ENCODE results near the gene KCNAB1. TPM values are rescaled to one million over a fixed set of nuclear protein-coding genes. Genes with fewer than 3 reads are reported as not detected.

KCNAB1 gene
- total RNA-seq, 4 donors from 2014 or later: 0.38 to 1.5 (median 0.49) TPM

DNA sequence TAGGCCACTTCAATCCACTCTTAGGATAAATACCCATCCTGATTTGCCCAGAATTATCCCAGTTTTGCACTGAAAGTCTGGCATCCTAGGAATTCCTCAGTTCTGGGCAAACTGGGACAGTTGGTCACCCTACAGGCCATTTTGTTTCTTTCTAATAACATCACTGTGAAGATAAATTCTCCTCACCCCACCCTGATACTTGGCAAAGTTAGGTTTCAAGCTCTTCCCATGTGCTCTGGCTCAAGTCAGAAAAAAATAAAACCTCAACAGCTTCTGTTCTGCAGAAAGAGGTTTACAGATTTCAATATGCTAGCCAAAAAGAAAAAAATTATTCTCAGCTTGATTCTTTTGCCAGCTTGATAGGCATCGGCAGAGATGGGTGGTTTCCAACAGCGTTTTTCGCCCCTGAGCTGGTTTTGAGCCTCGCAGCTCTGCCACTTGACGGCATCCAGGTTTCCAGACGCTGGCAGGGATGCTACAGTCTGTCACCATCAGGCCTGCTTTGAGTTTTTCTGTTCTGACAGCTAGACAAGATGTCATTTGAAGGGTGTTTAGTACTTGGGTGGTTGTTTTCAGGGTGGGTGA lies 263.2 kb downstream of the KCNAB1 start:
- TF ChIP-seq EP300 (IDR thresholded peaks at IDR 0.05) (no peak), POLR2AphosphoS5 (IDR thresholded peaks at IDR 0.05) (no peak), POLR2A (IDR thresholded peaks at IDR 0.05) (no peak)
- TF ChIP-seq, protein P1, sequence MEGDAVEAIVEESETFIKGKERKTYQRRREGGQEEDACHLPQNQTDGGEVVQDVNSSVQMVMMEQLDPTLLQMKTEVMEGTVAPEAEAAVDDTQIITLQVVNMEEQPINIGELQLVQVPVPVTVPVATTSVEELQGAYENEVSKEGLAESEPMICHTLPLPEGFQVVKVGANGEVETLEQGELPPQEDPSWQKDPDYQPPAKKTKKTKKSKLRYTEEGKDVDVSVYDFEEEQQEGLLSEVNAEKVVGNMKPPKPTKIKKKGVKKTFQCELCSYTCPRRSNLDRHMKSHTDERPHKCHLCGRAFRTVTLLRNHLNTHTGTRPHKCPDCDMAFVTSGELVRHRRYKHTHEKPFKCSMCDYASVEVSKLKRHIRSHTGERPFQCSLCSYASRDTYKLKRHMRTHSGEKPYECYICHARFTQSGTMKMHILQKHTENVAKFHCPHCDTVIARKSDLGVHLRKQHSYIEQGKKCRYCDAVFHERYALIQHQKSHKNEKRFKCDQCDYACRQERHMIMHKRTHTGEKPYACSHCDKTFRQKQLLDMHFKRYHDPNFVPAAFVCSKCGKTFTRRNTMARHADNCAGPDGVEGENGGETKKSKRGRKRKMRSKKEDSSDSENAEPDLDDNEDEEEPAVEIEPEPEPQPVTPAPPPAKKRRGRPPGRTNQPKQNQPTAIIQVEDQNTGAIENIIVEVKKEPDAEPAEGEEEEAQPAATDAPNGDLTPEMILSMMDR (IDR thresholded peaks at IDR 0.05): no peak
- Histone ChIP-seq H3K9me3 (no peaks in the 10 kb centered on the region), H3K27ac (no peak overlapping the region), H3K4me3 (no peak overlapping the region), H3K27me3 (no peaks in the 10 kb centered on the region), H3K4me1 (peaks cover 4% of the 10 kb centered on the region), H3K36me3 (no peaks in the 10 kb centered on the region)
- WGBS: 68% methylated on average over 6 of the region's 6 CpGs
- DNase-seq (ENCODE audit: low spot score in 2 of 2): no peak

DNA sequence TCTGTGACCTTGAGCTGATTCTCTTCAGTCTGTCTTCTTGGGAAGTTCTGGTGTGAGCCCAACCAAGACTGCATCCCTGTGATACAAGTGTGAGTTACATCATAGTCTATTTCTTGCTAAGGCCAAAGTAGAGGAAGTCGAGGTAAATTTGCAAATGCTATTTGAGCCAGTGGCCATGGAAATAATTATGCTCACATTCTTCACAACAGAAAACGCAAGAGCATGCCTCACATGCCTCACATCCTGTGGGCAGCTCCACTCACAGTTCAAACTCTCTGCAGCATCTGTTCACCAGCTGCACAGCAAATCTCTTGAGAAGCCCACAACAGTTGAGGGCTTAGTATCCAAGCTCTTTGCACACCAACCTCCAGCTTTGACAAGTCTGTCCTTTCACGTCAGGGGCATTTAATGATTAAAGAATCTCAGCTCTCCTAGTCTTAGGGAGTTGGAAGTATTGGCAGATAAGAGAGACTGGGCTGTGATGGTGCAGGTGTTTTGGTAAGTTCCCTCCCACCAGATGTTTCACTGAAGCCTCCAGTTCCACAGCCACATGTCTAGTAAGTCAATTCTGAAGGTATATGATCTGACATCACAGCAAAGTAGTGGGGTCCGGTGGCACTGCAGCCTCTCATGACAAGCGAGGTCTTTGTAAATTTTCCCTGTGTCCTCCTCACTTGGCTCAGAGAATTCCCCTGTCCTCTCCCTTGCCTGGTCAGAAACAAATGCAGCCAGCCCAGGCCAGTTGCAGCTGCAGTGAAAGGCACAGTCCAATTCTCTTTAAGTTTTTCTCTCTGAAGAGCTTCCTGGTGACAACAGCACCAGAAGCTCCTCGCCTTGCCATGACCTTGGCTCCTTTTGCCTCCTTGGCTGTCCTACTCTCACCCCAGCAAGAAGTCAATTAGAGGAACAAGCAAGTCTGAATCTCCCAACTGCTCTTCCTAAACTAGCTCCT lies 268.4 kb downstream of the KCNAB1 start:
- no peaks in the 10 kb centered on the region for H3K9me3 ChIP-seq
- no peak overlapping the region for H3K27ac ChIP-seq
- no peaks in the 10 kb centered on the region for H3K27me3 ChIP-seq
- WGBS: 65% methylated on average over 6 of the region's 6 CpGs
- H3K4me3 ChIP-seq: no peak overlapping the region
- H3K4me1 ChIP-seq: peaks cover 11% of the 10 kb centered on the region
- no peak for DNase-seq (ENCODE audit: low spot score in 2 of 2)
- TF ChIP-seq POLR2A (IDR thresholded peaks at IDR 0.05) (no peak), POLR2AphosphoS5 (IDR thresholded peaks at IDR 0.05) (no peak), EP300 (IDR thresholded peaks at IDR 0.05) (no peak)
- TF ChIP-seq, protein P1 (IDR thresholded peaks at IDR 0.05): no peak
- H3K36me3 ChIP-seq: no peaks in the 10 kb centered on the region

DNA sequence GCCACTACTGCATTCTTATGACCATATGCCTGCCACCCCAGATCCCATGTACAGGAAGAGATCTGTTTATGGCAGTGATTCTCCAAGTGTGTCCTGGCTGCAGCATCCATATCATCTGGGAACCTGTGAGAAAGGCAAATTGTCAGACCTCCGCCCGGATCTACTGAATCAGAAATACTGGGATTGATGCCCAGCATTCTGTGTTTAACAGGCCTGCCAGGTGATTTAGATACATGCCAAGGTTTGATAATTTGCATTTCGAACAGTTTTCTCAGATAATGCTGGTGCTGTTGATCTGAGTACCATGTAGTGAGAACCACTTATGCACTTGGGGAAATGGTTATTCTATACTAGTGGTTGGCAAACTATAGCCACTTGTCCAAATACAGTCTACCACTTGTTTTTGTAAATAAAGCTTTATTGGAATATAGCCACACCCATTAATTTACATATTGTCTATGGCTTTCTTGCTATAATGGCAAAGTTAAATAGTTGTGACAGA lies 269.1 kb downstream of the KCNAB1 start:
- no peak for DNase-seq (ENCODE audit: low spot score in 2 of 2)
- H3K27ac ChIP-seq: no peak overlapping the region
- TF ChIP-seq POLR2A (IDR thresholded peaks at IDR 0.05): no peak
- TF ChIP-seq, protein P1 (IDR thresholded peaks at IDR 0.05): no peak
- TF ChIP-seq EP300 (IDR thresholded peaks at IDR 0.05): no peak
- TF ChIP-seq POLR2AphosphoS5 (IDR thresholded peaks at IDR 0.05): no peak
- no peaks in the 10 kb centered on the region for H3K27me3 ChIP-seq
- no peaks in the 10 kb centered on the region for H3K9me3 ChIP-seq
- no peak overlapping the region for H3K4me3 ChIP-seq
- WGBS: 48% methylated on average over 3 of the region's 3 CpGs
- H3K4me1 ChIP-seq: peaks cover 11% of the 10 kb centered on the region
- no peaks in the 10 kb centered on the region for H3K36me3 ChIP-seq

DNA sequence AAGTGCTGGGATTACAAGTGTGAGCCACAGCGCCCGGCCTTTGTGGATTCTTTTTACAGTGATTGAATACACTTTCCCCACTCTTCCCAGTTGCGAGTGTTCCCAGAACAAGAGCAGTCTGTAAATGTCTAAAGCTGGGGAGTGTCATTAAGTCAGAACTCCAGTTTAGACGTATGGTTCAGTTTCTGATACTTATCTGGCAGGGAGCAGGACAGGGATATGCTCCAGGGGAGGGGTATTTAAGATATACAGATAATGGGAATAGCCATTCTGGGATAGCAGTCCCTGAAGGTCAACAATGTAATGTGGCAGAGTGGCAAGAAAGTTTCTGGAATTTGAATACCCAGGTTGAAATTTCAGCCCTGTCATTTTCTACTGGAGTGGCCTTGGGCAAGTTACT lies 270.5 kb downstream of the KCNAB1 start:
- Histone ChIP-seq H3K4me3 (no peak overlapping the region), H3K4me1 (peaks cover 11% of the 10 kb centered on the region), H3K27ac (no peak overlapping the region), H3K9me3 (no peaks in the 10 kb centered on the region), H3K27me3 (no peaks in the 10 kb centered on the region), H3K36me3 (no peaks in the 10 kb centered on the region)
- TF ChIP-seq POLR2AphosphoS5 (IDR thresholded peaks at IDR 0.05) (no peak), EP300 (IDR thresholded peaks at IDR 0.05) (no peak), POLR2A (IDR thresholded peaks at IDR 0.05) (no peak)
- TF ChIP-seq, protein P1 (IDR thresholded peaks at IDR 0.05): no peak
- WGBS: 92% methylated on average over 4 of the region's 4 CpGs
- DNase-seq (ENCODE audit: low spot score in 2 of 2): no peak

All from suprapubic skin (tissue), 4 donors.